ENCODE data around the gene KAZN. TPM values are rescaled to one million over a fixed set of nuclear protein-coding genes. Genes with fewer than 3 reads are reported as not detected.
A peak's percentile ranks its signal among the peaks of the same experiment; 100 is the strongest.

The KAZN gene
- total RNA-seq, 8 experiments from 2014 or later = 16.9 to 31.4 (median 21.4) TPM

- Histone ChIP-seq H3K4me3 (no peak overlapping the region), H3K27ac (no peak overlapping the region), H3K4me1 (replicated peaks in 1 of 2) (peaks cover 0 to 4% of the 10 kb centered on the region in 2 donors)
- 10 to 92% (median 60%) methylated on average over 1 to 3 of the region's 3 CpGs; no CpG with 5 or more reads in 1 of the 10 experiments for WGBS, 10 experiments
- in situ Hi-C loops (cut with MboI; ENCODE audit: low pct_unique_long_range_greater_than_20kb in 2 of 9, low sequenced_read_pairs in 9 of 9, unreplicated experiment in 9 of 9) = no loop called here
- ATAC-seq (replicated peaks in 6 of 8) = no peak
These were observed 213.1 kb downstream of the KAZN start for GRCh38 chr1:14811573-14811972.

- in situ Hi-C loops (cut with MboI; ENCODE audit: low pct_unique_long_range_greater_than_20kb in 2 of 9, low sequenced_read_pairs in 9 of 9, unreplicated experiment in 9 of 9) = no loop called here
- Histone ChIP-seq H3K4me1 (replicated peaks in 1 of 2) (peaks cover 0 to 4% of the 10 kb centered on the region in 2 donors), H3K27ac (no peak overlapping the region), H3K4me3 (no peak overlapping the region)
- ATAC-seq (replicated peaks in 6 of 8) = no peak
- WGBS, 10 experiments = 25 to 100% (median 93%) methylated on average over 1 to 4 of the region's 4 CpGs; no CpG with 5 or more reads in 1 of the 10 experiments
These were observed 213.7 kb downstream of the KAZN start for GRCh38 chr1:14812189-14812588.

- no peak overlapping the region for H3K4me3 ChIP-seq
- peaks cover 0 to 2% of the 10 kb centered on the region in 2 donors for H3K4me1 ChIP-seq (replicated peaks in 1 of 2)
- WGBS, 10 experiments = 39 to 93% (median 80%) methylated on average over 1 to 7 of the region's 7 CpGs; no CpG with 5 or more reads in 1 of the 10 experiments
- in situ Hi-C loops (cut with MboI; ENCODE audit: low pct_unique_long_range_greater_than_20kb in 2 of 9, low sequenced_read_pairs in 9 of 9, unreplicated experiment in 9 of 9) = no loop called here
- no peak overlapping the region for H3K27ac ChIP-seq
- no peak for ATAC-seq (replicated peaks in 6 of 8)
These were observed 216.8 kb downstream of the KAZN start for GRCh38 chr1:14815175-14815877.

GRCh38 chr1:14817223-14818170 is 219.0 kb downstream of the KAZN start:
- ATAC-seq (replicated peaks in 6 of 8) = peak in 2 of 8 experiments; percentile 29 to 43
- Histone ChIP-seq H3K4me3 (no peak overlapping the region), H3K4me1 (replicated peaks in 1 of 2) (no peaks in the 10 kb centered on the region), H3K27ac (no peak overlapping the region)
- in situ Hi-C loops (cut with MboI; ENCODE audit: low pct_unique_long_range_greater_than_20kb in 2 of 9, low sequenced_read_pairs in 9 of 9, unreplicated experiment in 9 of 9) = no loop called here
- WGBS, 10 experiments = 39 to 100% (median 84%) methylated on average over 1 to 8 of the region's 8 CpGs

GRCh38 chr1:14820295-14821085 is 222.0 kb downstream of the KAZN start:
- no peak overlapping the region for H3K4me3 ChIP-seq
- in situ Hi-C loops (cut with MboI; ENCODE audit: low pct_unique_long_range_greater_than_20kb in 2 of 9, low sequenced_read_pairs in 9 of 9, unreplicated experiment in 9 of 9) = no loop called here
- no peak overlapping the region for H3K27ac ChIP-seq
- H3K4me1 ChIP-seq (replicated peaks in 1 of 2) = no peaks in the 10 kb centered on the region
- no peak for ATAC-seq (replicated peaks in 6 of 8)
- WGBS, 10 experiments = 69 to 94% (median 85%) methylated on average over 2 to 16 of the region's 18 CpGs; no CpG with 5 or more reads in 1 of the 10 experiments

GRCh38 chr1:14822493-14822892 is 224.0 kb downstream of the KAZN start:
- H3K27ac ChIP-seq = no peak overlapping the region
- H3K4me1 ChIP-seq (replicated peaks in 1 of 2) = peaks cover 7% of the 10 kb centered on the region in 2 donors
- H3K4me3 ChIP-seq = no peak overlapping the region
- 45 to 94% (median 88%) methylated on average over 2 to 12 of the region's 14 CpGs; no CpG with 5 or more reads in 2 of the 10 experiments for WGBS, 10 experiments
- in situ Hi-C loops (cut with MboI; ENCODE audit: low pct_unique_long_range_greater_than_20kb in 2 of 9, low sequenced_read_pairs in 9 of 9, unreplicated experiment in 9 of 9) = no loop called here
- no peak for ATAC-seq (replicated peaks in 6 of 8)

- no peak overlapping the region for H3K4me3 ChIP-seq
- peaks cover 7% of the 10 kb centered on the region in 2 donors for H3K4me1 ChIP-seq (replicated peaks in 1 of 2)
- WGBS, 10 experiments = 75 to 100% (median 91%) methylated on average over 1 to 11 of the region's 14 CpGs; no CpG with 5 or more reads in 2 of the 10 experiments
- no peak for ATAC-seq (replicated peaks in 6 of 8)
- H3K27ac ChIP-seq = no peak overlapping the region
- in situ Hi-C loops (cut with MboI; ENCODE audit: low pct_unique_long_range_greater_than_20kb in 2 of 9, low sequenced_read_pairs in 9 of 9, unreplicated experiment in 9 of 9) = no loop called here
These were observed 224.5 kb downstream of the KAZN start for GRCh38 chr1:14822996-14823395.

GRCh38 chr1:14824314-14824915 is 225.9 kb downstream of the KAZN start:
- Histone ChIP-seq H3K27ac (no peak overlapping the region), H3K4me3 (no peak overlapping the region), H3K4me1 (replicated peaks in 1 of 2) (peaks cover 7% of the 10 kb centered on the region in 2 donors)
- in situ Hi-C loops (cut with MboI; ENCODE audit: low pct_unique_long_range_greater_than_20kb in 2 of 9, low sequenced_read_pairs in 9 of 9, unreplicated experiment in 9 of 9) = no loop called here
- no peak for ATAC-seq (replicated peaks in 6 of 8)
- WGBS, 10 experiments = 83 to 100% (median 96%) methylated on average over 2 to 6 of the region's 6 CpGs; no CpG with 5 or more reads in 3 of the 10 experiments

GRCh38 chr1:14825396-14825795 is 226.9 kb downstream of the KAZN start:
- ATAC-seq (replicated peaks in 6 of 8) = no peak
- H3K4me1 ChIP-seq (replicated peaks in 1 of 2) = peaks cover 7% of the 10 kb centered on the region in 2 donors
- in situ Hi-C loops (cut with MboI; ENCODE audit: low pct_unique_long_range_greater_than_20kb in 2 of 9, low sequenced_read_pairs in 9 of 9, unreplicated experiment in 9 of 9) = loop anchor here in 1 of 9 experiments (25.0 kb wide), 1 partner anchor 212 kb away; no protein-coding TSS in a partner anchor
- WGBS, 10 experiments = 23 to 100% (median 88%) methylated on average over 2 to 7 of the region's 7 CpGs
- H3K4me3 ChIP-seq = no peak overlapping the region
- H3K27ac ChIP-seq = no peak overlapping the region

- Histone ChIP-seq H3K4me3 (no peak overlapping the region), H3K27ac (peak overlapping the region in 1 of 2 donors; percentile 16), H3K4me1 (replicated peaks in 1 of 2) (peaks cover 7% of the 10 kb centered on the region in 2 donors)
- ATAC-seq (replicated peaks in 6 of 8) = peak; percentile 88 to 96 (median 94)
- WGBS, 10 experiments = 0 to 84% (median 40%) methylated on average over 2 to 13 of the region's 13 CpGs; no CpG with 5 or more reads in 1 of the 10 experiments
- in situ Hi-C loops (cut with MboI; ENCODE audit: low pct_unique_long_range_greater_than_20kb in 2 of 9, low sequenced_read_pairs in 9 of 9, unreplicated experiment in 9 of 9) = loop anchor here in 1 of 9 experiments (25.0 kb wide), 1 partner anchor 211 kb away; no protein-coding TSS in a partner anchor
These were observed 227.7 kb downstream of the KAZN start for GRCh38 chr1:14826172-14826636.

GRCh38 chr1:14826731-14827326 is 228.3 kb downstream of the KAZN start:
- no peak for ATAC-seq (replicated peaks in 6 of 8)
- no peak overlapping the region for H3K4me3 ChIP-seq
- in situ Hi-C loops (cut with MboI; ENCODE audit: low pct_unique_long_range_greater_than_20kb in 2 of 9, low sequenced_read_pairs in 9 of 9, unreplicated experiment in 9 of 9) = loop anchor here in 1 of 9 experiments (25.0 kb wide), 1 partner anchor 210 kb away; no protein-coding TSS in a partner anchor
- H3K27ac ChIP-seq = no peak overlapping the region
- peaks cover 7% of the 10 kb centered on the region in 2 donors for H3K4me1 ChIP-seq (replicated peaks in 1 of 2)
- WGBS, 10 experiments = 82 to 100% (median 97%) methylated on average over 1 to 11 of the region's 11 CpGs; no CpG with 5 or more reads in 4 of the 10 experiments
